Retinal pigment epithelial cell (primary cell): ENCODE data around the gene KRTAP12-3.

Experiments
- DNase-seq: peaks from one replicate; pipeline ENCODE4 v3.0.0-alpha.2; 2010; ENCODE audit warnings: low read depth
- H3K4me3 ChIP-seq: 2 replicates; pipeline ENCODE4 v1.5.1; 2011; ENCODE audit warnings: mild to moderate bottlenecking, low read length, control low read depth, moderate library complexity
- CTCF ChIP-seq: conservative IDR thresholded peaks from 2 replicates; pipeline ENCODE4 v1.5.1; 2011; ENCODE audit warnings: low read depth, low read length, control low read depth, inconsistent platforms

The KRTAP12-3 gene

DNA sequence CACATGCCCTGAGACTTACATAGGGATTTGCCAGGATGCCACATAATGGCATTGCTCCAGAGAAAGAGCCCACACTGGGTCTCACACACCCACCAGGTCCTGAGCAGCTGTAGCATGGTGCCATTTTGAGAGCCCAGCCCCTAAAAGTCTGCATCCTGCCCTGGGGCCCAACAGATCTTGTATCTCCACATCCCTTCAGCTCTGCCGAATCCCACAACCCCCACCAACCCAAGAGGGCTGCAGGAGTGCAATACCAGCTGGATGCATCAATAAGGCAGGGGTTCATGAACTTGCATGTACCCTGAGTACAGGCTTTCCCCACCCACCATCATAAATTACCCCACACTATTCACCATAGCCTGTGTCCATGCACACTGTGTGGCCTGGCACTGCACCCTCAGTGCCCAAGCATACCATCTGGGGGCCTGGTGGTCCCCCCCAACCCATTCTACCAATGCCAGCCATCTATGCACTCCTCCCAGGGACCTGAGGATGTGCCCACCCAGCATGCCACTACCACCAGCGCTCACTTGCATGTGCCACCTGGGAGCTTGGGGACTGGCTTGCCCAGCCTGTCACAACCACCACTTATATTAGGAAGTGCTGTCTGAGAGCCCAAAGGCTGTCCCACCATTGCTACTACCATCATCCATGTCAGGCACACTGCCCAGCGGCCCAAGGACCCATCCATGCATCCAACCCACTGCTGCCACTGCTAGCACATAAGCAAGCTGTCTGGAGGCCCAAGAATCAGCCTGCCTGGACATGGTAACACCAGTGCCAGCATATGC is 13.1 kb downstream of the KRTAP12-3 start:
- no peak for DNase-seq
- H3K4me3 ChIP-seq: no peak overlapping the region
- no peak for TF ChIP-seq CTCF

DNA sequence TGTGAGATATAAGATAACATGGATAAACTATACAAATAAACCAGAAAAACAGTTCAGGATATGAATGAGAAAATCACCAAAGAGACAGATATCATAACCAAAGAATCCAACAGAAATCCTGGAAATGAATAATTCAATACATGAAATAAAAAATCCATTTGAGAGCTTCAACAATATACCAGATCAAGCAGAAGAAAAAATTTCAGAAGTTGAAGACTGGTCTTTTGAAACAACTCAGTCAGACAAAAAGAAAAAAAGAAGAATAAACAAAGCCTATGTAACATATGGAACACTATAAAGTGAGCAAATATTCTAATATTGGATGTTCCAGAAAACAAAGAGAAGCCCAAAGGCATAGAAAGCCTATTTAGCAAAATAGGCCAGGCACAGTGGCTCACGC is 14.2 kb downstream of the KRTAP12-3 start:
- no peak overlapping the region for H3K4me3 ChIP-seq
- TF ChIP-seq CTCF: no peak
- DNase-seq: no peak

DNA sequence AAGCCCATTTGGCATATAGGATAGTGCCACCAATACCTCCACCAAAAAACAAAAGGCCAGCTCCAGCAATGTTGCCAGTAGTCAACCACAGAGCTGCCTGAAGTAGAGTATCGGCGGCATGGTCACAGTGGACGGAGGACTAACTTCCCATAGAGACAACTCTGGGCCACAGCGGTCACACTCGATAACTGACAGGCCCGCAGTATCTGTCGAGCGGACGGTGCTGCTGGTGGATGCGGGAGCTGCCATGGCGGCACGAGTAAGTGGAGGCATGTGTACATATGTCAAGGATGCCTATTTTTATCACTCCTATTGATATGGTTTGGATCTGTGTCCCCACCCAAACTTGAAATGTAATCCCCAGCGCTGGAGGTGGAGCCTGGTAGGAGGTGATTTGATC is 20.1 kb downstream of the KRTAP12-3 start:
- no peak for DNase-seq
- no peak overlapping the region for H3K4me3 ChIP-seq
- no peak for TF ChIP-seq CTCF

DNA sequence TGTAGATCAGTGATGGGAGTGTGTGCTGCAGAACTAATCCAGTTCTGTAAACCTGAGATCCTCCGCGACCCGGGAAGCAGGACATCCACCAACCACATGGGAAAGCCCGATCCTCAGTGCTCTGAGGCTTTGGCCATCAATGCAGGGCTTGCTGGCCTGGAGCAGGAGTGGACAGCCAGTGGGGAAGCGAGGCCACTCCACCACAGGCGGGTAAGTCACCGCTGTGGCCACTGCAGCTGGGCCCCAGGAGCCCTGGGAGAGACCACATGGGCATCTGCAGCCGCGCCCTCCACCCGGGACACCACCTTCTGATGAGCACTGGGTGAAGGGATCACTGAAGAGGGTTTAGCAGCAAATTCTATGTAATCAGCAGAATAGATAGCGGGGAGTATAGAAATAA is 23.4 kb downstream of the KRTAP12-3 start:
- TF ChIP-seq CTCF: no peak

GRCh38 chr21:44681861-44682579 is 24.3 kb downstream of the KRTAP12-3 start, which contains the start of gene KRTAP12-1:
Gene KRTAP12-1, minus strand, starts transcription at chr21:44682163. Its CDS starts 40 bp downstream, at chr21:44682123.
- no peak for DNase-seq
- no peak for TF ChIP-seq CTCF
- no peak within 1 kb of the TSS for H3K4me3 ChIP-seq

More for the DNA sequence above, 23.4 kb downstream of the KRTAP12-3 start:
- H3K4me3 ChIP-seq: no peak overlapping the region
- no peak for DNase-seq

DNA sequence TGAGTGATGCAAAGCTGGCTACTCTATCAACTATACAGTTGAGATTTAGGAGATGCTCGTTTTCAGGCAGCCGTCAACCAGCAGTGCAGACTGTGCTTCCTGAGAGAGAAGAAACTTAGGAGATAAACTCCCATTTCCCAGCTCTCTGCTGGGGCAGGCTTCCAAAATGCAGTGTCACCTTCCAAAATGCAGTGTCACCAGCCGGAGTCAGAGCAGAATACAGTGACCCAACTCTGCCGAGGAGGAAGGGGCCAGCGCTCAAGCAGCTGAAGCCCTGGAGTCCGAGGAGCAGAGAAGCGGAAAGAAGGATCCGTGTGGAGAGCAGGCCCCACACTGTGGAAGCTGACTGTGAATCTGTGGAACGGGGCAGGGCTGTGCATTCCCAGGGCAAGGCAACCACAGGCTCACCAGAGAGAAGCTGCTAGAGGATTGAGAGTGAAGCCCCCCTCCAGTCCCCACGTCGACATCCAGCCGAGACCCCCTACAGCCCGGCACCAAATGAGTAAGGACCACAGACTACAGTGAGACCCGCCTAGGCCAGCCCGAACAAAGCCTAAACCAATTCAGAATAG is 24.9 kb downstream of the KRTAP12-3 start:
- TF ChIP-seq CTCF: no peak
- no peak for DNase-seq
- no peak overlapping the region for H3K4me3 ChIP-seq
